Esophagus squamous epithelium (tissue), 5 donors: ENCODE results near the gene DNAJB4. TPM values are rescaled to one million over a fixed set of nuclear protein-coding genes. Genes with fewer than 3 reads are reported as not detected.

ENCODE experiments used
- DNase-seq: peaks from one replicate; lab custom pipeline; 2025; lab: John Stamatoyannopoulos, UW
- H3K27ac ChIP-seq, 4 donors: fragments of 200-600 bp; sonication (generic); one replicate each; pipeline ENCODE4 v1.5.1; 2016 to 2019; ENCODE audit warnings: mild to moderate bottlenecking in 1 of 4
- H3K27me3 ChIP-seq, 4 donors: fragments of 200-600 bp; sonication (generic); 1 replicate in 3 of 4; 2 replicates in 1 of 4; pipeline versions ENCODE4 v1.5.1 to v1.6.0; 2017 to 2021; ENCODE audit warnings: antibody characterized with exemption in 1 of 4
- H3K36me3 ChIP-seq, 3 donors: fragments of 200-600 bp; sonication (generic); one replicate each; pipeline ENCODE4 v1.5.1; 2016 to 2019
- H3K4me1 ChIP-seq, 3 donors: fragments of 200-600 bp; sonication (generic); one replicate each; pipeline ENCODE4 v1.5.1; 2017 to 2019
- H3K4me3 ChIP-seq, 4 donors: fragments of 200-600 bp; sonication (generic); 1 replicate in 3 of 4; 2 replicates in 1 of 4; pipeline ENCODE4 v1.5.1; 2016 to 2019; ENCODE audit warnings: mild to moderate bottlenecking in 2 of 4, moderate library complexity in 1 of 4
- H3K9me3 ChIP-seq, 3 donors: fragments of 200-600 bp; sonication (generic); one replicate each; pipeline ENCODE4 v1.5.1; 2016 to 2019
- POLR2A ChIP-seq, 4 donors: fragments of 450-650 bp; IDR thresholded peaks; one replicate each; pipeline ENCODE4 v1.6.1; 2017; ENCODE audit warnings: antibody characterized with exemption in 4 of 4, mild to moderate bottlenecking in 4 of 4, moderate library complexity in 3 of 4
- WGBS, 2 donors: methylation state at CpG; one replicate each; pipeline ENCODE4 v1.1.5; 2018; 5-methylcytosine and 5-hydroxymethylcytosine counted together
- intact Hi-C: fragments of 100-400 bp; cut with DNase I; formaldehyde crosslinking; loops from one replicate; pipeline ENCODE4 v1.15.0; 2022
- total RNA-seq, 4 donors: library from RNA; depleted of rRNA; stranded (reverse); fragments of >200 nt; gene quantifications; one replicate each; pipeline ENCODE4 v1.1.0, GENCODE V29; 2016
- TF ChIP-seq, protein P1 (sequence below), 6 experiments: fragments of 450-650 bp in 4 of 6; fragments of 200-600 bp in 2 of 6; sonication (generic) in 2 of 6; IDR thresholded peaks; one replicate each; pipeline ENCODE4 v1.5.1; 2016 to 2019; ENCODE audit warnings: antibody characterized with exemption in 6 of 6, mild to moderate bottlenecking in 4 of 6, moderate library complexity in 4 of 6
- donor health status: DM: yes; HTN: yes; CAD: no.

The DNAJB4 gene
- total RNA-seq, 4 donors from 2014 or later = 11.9 to 27.3 (median 22.5) TPM

DNA sequence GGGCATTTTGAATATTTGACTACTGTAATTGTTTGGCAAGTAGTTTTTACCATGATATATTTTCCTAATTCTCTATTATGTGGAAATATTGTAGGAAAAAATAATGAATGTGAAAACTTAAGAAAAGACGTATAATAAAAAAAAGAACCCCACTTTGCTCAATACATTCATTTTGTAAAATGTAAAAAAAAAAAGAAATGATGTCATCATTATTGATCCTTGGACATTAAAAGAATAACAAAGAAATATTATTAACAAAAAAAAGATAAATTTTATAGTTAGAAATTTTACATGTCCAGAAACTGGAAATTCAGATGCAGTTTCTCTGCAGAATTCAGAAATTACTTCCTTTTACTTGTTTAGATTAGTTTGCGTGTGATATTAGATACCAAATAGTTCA is 46.3 kb downstream of the DNAJB4 start:
- H3K27ac ChIP-seq = no peak overlapping the region
- intact Hi-C loops = no loop called here
- no peaks in the 10 kb centered on the region for H3K36me3 ChIP-seq
- H3K4me3 ChIP-seq = no peak overlapping the region
- TF ChIP-seq, protein P1, sequence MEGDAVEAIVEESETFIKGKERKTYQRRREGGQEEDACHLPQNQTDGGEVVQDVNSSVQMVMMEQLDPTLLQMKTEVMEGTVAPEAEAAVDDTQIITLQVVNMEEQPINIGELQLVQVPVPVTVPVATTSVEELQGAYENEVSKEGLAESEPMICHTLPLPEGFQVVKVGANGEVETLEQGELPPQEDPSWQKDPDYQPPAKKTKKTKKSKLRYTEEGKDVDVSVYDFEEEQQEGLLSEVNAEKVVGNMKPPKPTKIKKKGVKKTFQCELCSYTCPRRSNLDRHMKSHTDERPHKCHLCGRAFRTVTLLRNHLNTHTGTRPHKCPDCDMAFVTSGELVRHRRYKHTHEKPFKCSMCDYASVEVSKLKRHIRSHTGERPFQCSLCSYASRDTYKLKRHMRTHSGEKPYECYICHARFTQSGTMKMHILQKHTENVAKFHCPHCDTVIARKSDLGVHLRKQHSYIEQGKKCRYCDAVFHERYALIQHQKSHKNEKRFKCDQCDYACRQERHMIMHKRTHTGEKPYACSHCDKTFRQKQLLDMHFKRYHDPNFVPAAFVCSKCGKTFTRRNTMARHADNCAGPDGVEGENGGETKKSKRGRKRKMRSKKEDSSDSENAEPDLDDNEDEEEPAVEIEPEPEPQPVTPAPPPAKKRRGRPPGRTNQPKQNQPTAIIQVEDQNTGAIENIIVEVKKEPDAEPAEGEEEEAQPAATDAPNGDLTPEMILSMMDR (IDR thresholded peaks at IDR 0.05) = no peak
- TF ChIP-seq POLR2A (IDR thresholded peaks at IDR 0.05) = no peak
- H3K9me3 ChIP-seq = no peaks in the 10 kb centered on the region
- 91 to 95% methylated on average over 2 of the region's 2 CpGs for WGBS, 2 donors
- DNase-seq = no peak
- H3K27me3 ChIP-seq = peaks cover 0 to 12% (median 0%) of the 10 kb centered on the region in 4 donors
- H3K4me1 ChIP-seq = peaks cover 0 to 15% (median 5%) of the 10 kb centered on the region in 3 donors

DNA sequence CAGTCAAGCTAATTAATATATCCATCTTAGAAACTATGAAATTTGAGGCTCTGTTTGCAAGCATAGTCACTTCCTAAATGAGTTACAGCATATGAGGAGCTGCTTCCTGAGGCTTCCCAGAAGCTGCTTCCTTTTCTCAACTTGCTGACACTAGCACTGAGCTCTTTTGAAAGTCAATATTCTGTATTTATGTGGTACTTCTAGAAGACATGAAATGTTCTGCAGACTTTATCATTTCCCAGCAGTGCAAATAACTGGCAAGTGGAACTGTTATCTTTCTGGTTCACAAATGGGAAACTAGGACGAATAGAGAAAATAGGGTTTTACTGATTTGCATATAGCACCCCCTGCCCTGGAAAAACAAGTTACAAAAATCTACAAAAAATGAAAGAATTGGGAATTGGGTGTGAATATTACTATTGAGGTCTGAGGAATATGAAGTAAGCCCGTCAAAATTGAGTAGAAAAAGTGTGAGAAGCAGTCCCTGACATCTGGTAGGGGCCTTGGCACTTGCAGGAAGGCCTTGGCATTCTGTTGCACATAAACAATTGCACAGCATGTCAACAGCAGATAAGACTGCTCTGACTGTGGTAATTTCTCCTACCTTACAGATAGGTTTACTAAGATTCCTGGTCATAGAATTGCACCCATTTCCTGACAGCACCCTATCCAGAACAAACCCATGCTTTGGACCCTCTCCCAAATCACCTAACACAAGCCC is 48.1 kb downstream of the DNAJB4 start:
- Histone ChIP-seq H3K4me3 (no peak overlapping the region), H3K36me3 (no peaks in the 10 kb centered on the region), H3K4me1 (no peaks in the 10 kb centered on the region), H3K27me3 (no peaks in the 10 kb centered on the region), H3K9me3 (no peaks in the 10 kb centered on the region), H3K27ac (no peak overlapping the region)
- no peak for DNase-seq
- TF ChIP-seq, protein P1 (IDR thresholded peaks at IDR 0.05) = no peak
- TF ChIP-seq POLR2A (IDR thresholded peaks at IDR 0.05) = no peak
- WGBS, 2 donors = 63 to 64% methylated on average over 2 of the region's 2 CpGs
- intact Hi-C loops = no loop called here

GRCh38 chr1:78053498-78053897 is 48.8 kb downstream of the DNAJB4 start:
- TF ChIP-seq, protein P1 (IDR thresholded peaks at IDR 0.05) = no peak
- no peak for TF ChIP-seq POLR2A (IDR thresholded peaks at IDR 0.05)
- no peak overlapping the region for H3K4me3 ChIP-seq
- H3K27ac ChIP-seq = no peak overlapping the region
- H3K36me3 ChIP-seq = no peaks in the 10 kb centered on the region
- DNase-seq = no peak
- intact Hi-C loops = no loop called here
- no peaks in the 10 kb centered on the region for H3K4me1 ChIP-seq
- H3K27me3 ChIP-seq = no peaks in the 10 kb centered on the region
- 87 to 97% methylated on average over 2 of the region's 2 CpGs for WGBS, 2 donors
- no peaks in the 10 kb centered on the region for H3K9me3 ChIP-seq

GRCh38 chr1:78054559-78054958 is 49.8 kb downstream of the DNAJB4 start:
- intact Hi-C loops = no loop called here
- TF ChIP-seq POLR2A (IDR thresholded peaks at IDR 0.05) = no peak
- TF ChIP-seq, protein P1 (IDR thresholded peaks at IDR 0.05) = no peak
- no peaks in the 10 kb centered on the region for H3K9me3 ChIP-seq
- H3K4me1 ChIP-seq = no peaks in the 10 kb centered on the region
- H3K36me3 ChIP-seq = no peaks in the 10 kb centered on the region
- no peak overlapping the region for H3K4me3 ChIP-seq
- DNase-seq = no peak
- no peak overlapping the region for H3K27ac ChIP-seq
- H3K27me3 ChIP-seq = no peaks in the 10 kb centered on the region

DNA sequence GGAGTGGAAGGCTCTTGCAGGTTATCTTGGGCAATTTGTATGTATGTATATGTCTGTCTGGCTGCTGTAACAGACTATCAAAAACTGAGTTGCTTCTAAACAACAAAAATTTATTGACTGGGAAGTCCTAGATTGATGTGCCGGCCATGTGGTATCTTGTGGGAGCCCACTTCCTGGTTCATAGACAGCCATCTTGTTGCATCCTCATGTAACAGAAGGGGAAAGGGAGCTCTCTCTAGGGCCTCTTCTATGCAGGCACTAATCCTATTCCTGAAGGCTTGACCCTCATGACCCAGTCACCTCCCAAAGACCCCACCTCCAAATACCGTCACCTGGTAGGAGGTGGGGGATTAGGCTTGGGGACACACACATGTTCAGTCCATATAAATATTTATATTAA is 50.2 kb downstream of the DNAJB4 start:
- DNase-seq = no peak
- Histone ChIP-seq H3K4me3 (no peak overlapping the region), H3K36me3 (no peaks in the 10 kb centered on the region), H3K4me1 (no peaks in the 10 kb centered on the region), H3K9me3 (no peaks in the 10 kb centered on the region), H3K27ac (no peak overlapping the region), H3K27me3 (no peaks in the 10 kb centered on the region)
- intact Hi-C loops = no loop called here
- 44 to 50% methylated on average over 2 of the region's 2 CpGs for WGBS, 2 donors
- TF ChIP-seq, protein P1 (IDR thresholded peaks at IDR 0.05) = no peak
- TF ChIP-seq POLR2A (IDR thresholded peaks at IDR 0.05) = no peak
